GM18951 (cell line): ENCODE measurements around the gene DNAAF5.

ENCODE experiments used
- POLR2A ChIP-seq: IDR thresholded peaks from 4 replicates; pipeline ENCODE4 v1.6.1; 2011; ENCODE audit warnings: mild to moderate bottlenecking; ENCODE audit not compliant: insufficient read length, insufficient read depth; ENCODE audit errors: extremely low read depth
- in situ Hi-C: fragments of 300-500 bp; cut with MboI; formaldehyde crosslinking; loops from one replicate; pipeline ENCODE4 v1.12.0; 2022; ENCODE audit warnings: low sequenced_read_pairs, mixed read lengths, inconsistent platforms; ENCODE audit not compliant: unreplicated experiment

Gene DNAAF5

DNA sequence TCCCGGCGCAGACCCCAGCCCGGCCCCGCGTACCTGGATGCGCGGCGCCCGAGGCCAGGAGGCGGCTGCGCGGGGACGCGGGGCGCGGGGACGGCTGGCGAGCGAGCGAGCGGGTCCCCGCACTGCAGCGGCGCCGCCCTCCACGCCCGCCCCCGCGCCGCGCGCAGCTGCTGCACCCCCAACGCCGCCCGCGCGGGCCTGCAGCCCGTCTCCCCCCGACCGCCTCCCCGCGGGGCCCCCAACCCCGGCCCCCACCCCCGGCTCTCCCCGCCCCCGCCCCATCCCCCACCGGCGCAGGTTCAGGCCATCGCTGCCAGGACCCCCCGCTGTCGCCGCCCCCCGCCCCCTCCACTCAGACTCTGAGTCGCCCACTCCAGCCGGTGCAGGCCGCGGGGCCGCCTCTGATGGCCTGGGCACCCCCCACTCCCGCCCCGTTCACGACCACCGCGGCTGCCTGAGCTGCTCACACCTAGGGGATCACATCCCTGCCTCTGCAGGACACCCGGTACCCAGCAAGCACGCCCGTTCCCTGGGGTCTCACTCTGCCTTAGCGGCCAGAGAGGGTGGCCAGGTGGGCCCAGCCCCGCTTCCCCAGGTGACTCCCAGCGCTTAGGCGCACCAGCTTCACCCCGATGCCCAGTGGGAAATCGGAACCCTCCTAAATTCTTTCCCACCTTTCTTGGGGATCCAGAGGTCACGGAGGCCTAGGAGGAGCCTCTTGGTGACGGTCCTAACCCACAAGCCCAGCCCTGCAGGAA is 13.9 kb upstream of the DNAAF5 start:
- no peak for TF ChIP-seq POLR2A
- in situ Hi-C loops, result no loop called here

DNA sequence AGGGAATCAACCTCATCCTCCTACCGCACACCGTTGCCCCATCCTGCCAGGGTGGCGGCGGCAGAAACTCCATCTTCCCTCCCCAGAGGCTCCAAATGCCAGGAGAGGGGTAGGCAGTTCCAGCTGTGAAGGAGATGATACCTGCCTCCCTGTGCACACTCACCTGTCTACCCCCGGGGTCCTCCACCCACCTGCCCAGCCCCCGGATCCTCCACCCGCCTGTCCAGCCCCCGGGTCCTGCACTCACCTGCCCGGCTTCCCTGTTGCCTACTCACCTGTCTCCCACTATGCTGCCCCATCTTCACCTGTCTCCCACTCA is 13.4 kb upstream of the DNAAF5 start:
- in situ Hi-C loops, result no loop called here
- no peak for TF ChIP-seq POLR2A

DNA sequence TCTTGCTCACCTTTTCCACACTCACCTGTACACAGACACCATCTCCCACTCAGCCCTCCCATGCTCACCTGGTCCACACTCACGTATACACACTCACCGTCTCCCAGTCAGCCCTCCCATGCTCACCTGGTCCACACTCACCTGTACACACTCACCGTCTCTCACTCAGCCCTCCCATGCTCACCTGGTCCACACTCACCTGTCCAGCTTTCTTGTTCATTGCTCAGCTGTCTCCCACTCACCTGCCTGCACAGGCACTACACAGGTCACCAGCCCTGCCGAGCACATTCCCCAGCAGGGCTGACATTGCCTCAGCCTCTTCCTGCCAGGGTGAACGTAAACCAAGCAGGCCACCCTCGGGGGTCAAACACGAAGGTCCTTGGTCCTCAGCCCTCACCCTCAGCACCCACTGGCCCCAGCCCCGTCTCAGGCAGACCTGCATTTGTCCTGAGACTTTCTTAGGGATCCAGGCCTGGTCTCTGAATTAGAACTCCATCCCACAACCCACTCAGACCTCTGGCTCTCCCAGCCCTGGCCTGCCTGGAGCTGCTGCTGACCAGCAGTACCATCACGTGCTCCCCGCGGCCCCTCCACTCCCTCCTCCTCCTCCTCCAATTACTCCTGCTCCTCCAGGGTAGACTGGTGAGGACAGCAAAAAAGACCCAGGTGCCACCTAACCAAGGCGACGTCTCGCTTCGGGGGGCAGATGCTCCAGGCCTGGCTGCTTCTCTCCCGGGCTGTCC is 12.8 kb upstream of the DNAAF5 start:
- TF ChIP-seq POLR2A, result no peak
- in situ Hi-C loops, result no loop called here

DNA sequence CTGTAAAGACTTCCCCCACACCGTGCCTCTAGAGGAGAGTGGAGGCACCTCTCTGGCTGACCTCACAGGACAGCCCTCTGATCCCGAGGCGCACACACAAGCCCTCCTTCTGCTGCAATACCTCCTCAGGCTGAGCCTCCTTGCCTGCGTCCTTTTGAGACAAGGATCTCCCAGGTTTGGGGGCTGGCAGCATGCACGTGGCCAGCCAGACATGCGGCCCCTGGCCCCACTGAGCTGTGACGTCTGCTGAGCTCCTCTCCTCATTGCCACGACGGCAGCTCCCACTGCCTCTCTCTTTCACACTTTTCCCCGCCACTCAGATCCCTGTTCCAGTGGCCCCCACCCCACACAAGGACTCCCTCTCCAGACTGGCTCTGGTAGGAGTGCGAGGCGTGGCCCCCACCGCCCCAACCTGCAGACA is 12.2 kb upstream of the DNAAF5 start:
- in situ Hi-C loops, result no loop called here
- no peak for TF ChIP-seq POLR2A

DNA sequence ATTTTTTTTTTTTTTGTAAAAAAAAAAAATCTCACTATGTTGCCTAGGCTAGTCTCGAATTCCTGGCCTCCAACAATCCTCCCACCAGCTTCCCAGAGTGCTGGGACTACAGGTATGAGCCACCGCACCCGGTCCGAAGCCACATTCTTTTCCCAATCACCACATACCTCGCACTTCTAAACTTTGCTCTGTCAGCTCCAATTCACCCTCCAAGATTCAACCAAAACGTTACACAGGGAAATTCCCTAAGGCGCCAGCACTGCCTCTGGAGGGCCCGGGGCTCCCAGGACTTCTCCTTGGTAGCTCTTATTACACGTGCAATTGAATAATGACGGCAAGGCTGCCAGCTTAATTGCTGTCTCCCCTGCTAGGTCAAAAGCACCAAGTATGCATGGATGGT is 10.3 kb upstream of the DNAAF5 start:
- in situ Hi-C loops, result no loop called here
- no peak for TF ChIP-seq POLR2A

DNA sequence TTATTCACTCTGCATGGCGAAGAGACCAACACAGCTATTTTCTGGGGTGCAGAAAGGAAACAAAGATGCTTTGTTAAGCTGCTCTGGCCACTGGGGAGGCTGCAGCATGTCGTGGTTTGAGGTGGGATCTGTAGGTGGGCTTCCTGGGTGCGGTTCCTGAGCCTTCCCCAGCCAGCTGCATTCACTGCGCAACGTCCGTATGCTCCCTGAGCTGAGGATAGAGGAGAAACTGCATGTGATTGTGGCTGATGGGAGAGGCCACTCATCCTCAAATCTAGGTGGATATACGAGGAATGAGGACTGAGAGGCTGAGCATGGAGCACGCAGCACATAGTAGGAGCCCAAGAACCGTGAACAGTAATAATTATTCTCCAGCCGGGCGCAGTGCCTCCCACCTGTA is 9.9 kb upstream of the DNAAF5 start:
- in situ Hi-C loops, result no loop called here
- TF ChIP-seq POLR2A, result no peak

DNA sequence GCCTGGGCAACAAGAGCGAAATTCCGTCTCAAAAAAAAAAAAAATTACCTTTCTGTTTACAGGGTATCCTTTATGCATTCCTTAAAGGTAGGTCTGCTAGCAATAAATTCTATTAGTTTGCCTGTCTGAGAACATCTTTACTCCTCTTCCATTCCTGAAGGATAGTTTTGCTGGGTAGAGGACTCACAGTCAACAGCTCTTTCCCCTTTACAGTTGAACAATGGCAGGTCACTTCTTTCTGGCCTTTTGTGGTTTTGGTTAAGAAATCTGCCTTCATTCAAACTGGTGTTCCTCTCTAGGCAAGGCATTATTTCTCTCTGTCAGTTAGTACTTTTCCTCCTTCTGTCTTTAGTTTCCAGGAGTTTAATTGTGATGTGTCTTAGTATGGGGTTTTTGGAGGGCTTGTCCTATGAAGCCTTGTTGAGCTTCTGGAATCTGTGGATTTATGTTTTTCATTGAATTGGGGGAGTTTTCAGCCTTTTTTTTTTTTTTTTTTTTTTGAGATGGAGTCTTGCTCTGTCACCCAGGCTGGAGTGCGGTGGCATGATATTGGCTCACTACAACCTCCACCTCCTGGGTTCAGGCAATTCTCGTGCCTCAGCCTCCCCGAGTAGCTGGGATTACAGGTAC is 4.8 kb upstream of the DNAAF5 start:
- in situ Hi-C loops, result no loop called here
- no peak for TF ChIP-seq POLR2A

DNA sequence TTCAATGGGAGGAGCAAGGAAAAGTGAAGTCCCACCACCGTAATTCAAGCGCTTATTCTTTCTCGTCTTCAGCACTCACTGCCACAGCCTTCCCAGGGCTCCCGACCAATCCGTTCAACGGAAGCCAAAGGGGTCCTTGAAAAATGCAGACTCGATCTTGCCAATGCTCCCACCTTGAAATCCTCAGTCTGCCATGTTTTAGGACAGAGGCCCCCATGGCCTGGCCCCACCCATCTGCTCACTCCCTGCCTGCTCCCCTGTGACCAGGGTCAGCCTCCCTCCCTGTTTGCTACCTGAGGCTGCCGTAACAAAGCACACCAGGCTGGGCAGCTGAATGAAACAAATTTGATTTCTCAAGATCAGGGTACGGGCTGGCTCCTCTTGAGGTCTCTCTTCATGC is 3.0 kb upstream of the DNAAF5 start:
- in situ Hi-C loops, result no loop called here
- TF ChIP-seq POLR2A, result no peak

DNA sequence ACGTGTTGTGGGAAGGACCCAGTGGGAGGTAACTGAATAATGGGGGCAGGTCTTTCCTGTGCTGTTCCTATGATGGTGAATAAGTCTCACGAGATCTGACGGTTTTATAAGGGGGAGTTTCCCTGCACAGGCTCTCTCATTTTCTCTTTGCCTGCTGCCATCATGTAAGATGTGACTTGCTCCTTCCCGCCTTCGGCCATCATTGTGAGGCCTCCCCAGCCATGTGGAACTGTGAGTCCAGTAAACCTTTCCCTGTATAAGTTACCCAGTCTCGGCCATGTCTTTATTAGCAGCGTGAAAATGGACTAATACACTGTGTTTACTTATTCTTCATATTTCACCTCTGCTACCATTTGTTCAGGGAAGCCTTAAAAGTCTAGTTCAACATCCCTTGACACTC is 2.2 kb upstream of the DNAAF5 start:
- in situ Hi-C loops, result no loop called here
- no peak for TF ChIP-seq POLR2A

DNA sequence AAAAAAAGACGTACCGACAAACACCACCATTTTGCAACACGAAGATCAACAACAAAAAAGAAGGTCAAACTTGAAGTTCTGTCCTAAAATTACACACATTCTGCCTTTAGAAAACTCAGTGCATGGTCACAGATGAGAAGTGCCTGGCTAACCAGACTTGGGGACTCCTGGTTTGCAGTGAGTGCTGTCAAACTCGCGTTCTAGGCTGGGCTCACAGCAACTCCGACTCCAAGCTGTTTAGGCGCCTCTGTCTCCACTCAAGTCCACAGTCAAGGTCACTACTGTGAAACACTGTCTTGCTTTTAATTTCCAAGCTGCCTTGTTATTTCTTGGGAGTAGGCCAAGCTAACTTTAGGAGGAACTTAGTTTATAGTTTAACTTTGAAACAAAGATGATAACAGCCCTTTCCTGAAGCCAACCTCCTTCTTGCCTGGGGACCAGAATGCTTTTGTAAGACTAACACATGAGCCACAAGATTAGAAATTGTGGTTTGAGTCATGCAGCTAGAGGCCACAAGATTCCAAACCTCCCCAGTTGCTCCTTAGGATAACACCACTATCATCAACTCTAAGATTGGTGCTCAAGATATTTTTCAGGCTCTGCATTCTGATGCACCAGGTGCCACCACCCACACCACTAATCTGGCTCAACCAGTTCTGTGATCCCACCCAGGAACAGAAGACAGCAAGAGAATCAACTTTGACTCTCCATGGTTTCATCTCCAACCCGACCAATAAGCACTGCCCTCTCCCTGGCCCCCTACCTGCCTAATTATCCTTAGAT is 1.1 kb upstream of the DNAAF5 start:
- in situ Hi-C loops, result no loop called here
- no peak for TF ChIP-seq POLR2A

DNA sequence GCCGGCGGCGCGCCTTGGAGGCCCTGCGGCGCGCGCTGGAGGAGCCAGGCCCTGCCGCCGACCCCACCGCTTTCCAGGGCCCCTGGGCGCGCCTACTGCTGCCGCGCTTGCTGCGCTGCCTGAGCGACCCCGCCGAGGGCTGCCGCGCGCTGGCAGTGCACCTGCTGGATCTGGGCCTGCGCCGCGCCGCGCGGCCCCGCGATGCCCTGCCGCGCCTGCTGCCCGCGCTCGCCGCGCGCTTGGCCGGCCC is 280 bp downstream of the DNAAF5 start:
- TF ChIP-seq POLR2A, result no peak
- in situ Hi-C loops, result no loop called here

DNA sequence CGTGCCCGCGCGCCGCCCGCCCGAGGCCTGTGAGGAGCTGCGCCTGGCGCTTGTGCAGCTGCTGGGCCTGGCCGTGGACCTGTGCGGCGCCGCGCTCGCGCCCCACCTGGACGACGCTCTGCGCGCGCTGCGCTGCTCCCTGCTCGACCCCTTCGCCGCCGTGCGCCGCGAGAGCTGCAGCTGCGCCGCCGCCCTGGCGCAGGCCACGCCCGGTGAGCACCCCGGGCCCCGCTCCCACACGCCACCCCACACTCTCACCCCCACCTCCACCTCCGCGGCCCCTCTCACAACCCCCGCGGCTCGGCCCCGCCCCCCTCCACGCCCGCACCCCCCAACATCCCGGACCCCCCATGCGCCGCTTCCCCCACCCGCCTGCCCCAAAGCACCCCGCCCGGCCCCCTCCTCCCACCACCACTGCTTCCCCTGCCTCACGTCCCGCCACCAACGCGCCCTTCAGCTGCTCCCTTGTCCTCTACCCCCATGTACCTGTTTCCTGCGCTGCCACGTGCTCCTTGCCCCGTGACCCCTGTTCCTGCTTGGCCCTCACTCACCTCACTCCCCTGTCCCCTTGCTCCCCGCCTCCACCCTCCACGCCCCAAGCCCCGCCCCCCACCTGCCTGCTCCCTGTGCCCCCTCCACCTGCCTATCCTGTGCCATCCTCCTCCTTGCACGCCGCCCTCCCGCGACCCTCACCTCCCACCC is 756 bp downstream of the DNAAF5 start, which contains the start of gene PRKAR1B:
PRKAR1B (minus strand) TSS at position 178 of the 702 bp plus-strand sequence. CDS start 15,776 bp downstream, outside the sequence.
- peak; percentile 45 for TF ChIP-seq POLR2A
- in situ Hi-C loops, result no loop called here
